KMS-11 (cell line): ENCODE measurements around the gene PLAC9.

ENCODE experiments used
- H2AFZ ChIP-seq: fragments of 200-600 bp; sonication (generic); 2 replicates; pipeline ENCODE4 v1.6.1; 2016; ENCODE audit warnings: antibody characterized with exemption, mixed run types, low read depth
- H3K27ac ChIP-seq: fragments of 200-600 bp; sonication (generic); 2 replicates; pipeline ENCODE4 v1.6.1; 2016; ENCODE audit warnings: mild to moderate bottlenecking, mixed run types
- H3K27me3 ChIP-seq: fragments of 200-600 bp; sonication (generic); 2 replicates; pipeline ENCODE4 v1.6.1; 2017; ENCODE audit warnings: mild to moderate bottlenecking, low read depth, mixed run types, moderate library complexity; ENCODE audit not compliant: insufficient read depth
- H3K36me3 ChIP-seq: fragments of 200-600 bp; sonication (generic); 2 replicates; pipeline ENCODE4 v1.6.1; 2017; ENCODE audit warnings: mild to moderate bottlenecking, mixed run types; ENCODE audit not compliant: insufficient read depth
- H3K4me1 ChIP-seq: fragments of 200-600 bp; sonication (generic); 2 replicates; pipeline ENCODE4 v1.6.1; 2016; ENCODE audit warnings: mild to moderate bottlenecking, low read depth, mixed run types; ENCODE audit not compliant: poor library complexity, severe bottlenecking
- H3K4me2 ChIP-seq: fragments of 200-600 bp; sonication (generic); 2 replicates; pipeline ENCODE4 v1.7.0; 2016; ENCODE audit warnings: mild to moderate bottlenecking, mixed run types
- H3K4me3 ChIP-seq: fragments of 200-600 bp; sonication (generic); IDR thresholded peaks from 2 replicates; pipeline ENCODE4 v1.6.1; 2017; ENCODE audit warnings: low read depth, low read length, mixed read lengths; ENCODE audit not compliant: insufficient read depth
- H3K79me2 ChIP-seq: fragments of 200-600 bp; sonication (generic); 2 replicates; pipeline ENCODE4 v1.6.1; 2016; ENCODE audit warnings: low read depth, mixed run types; ENCODE audit not compliant: insufficient read depth
- H3K9ac ChIP-seq: fragments of 200-600 bp; sonication (generic); 2 replicates; pipeline ENCODE4 v1.6.1; 2016; ENCODE audit warnings: mild to moderate bottlenecking, mixed run types
- H4K20me1 ChIP-seq: fragments of 200-600 bp; sonication (generic); 2 replicates; pipeline ENCODE4 v1.6.1; 2016; ENCODE audit warnings: mild to moderate bottlenecking, mixed run types; ENCODE audit not compliant: insufficient read depth
- CTCF ChIP-seq: fragments of 200-600 bp; sonication (generic); conservative IDR thresholded peaks from 2 replicates; pipeline ENCODE4 v1.6.1; 2017; ENCODE audit warnings: low read depth, mild to moderate bottlenecking, antibody characterized with exemption, low read length, moderate library complexity, mixed read lengths

The PLAC9 gene

GRCh38 chr10:80192553-80192952 is 60.0 kb downstream of the PLAC9 start:
- Histone ChIP-seq H3K9ac (no peak overlapping the region), H2AFZ (no peak overlapping the region), H3K4me3 (no peak overlapping the region), H4K20me1 (no peaks in the 10 kb centered on the region), H3K27me3 (no peaks in the 10 kb centered on the region), H3K4me2 (no peak overlapping the region), H3K36me3 (no peaks in the 10 kb centered on the region), H3K79me2 (peaks cover 45% of the 10 kb centered on the region; the same call in 1 of the 2 replicates), H3K27ac (no peak overlapping the region), H3K4me1 (peaks cover 37% of the 10 kb centered on the region)
- no peak for TF ChIP-seq CTCF

- Histone ChIP-seq H4K20me1 (no peaks in the 10 kb centered on the region), H3K9ac (no peak overlapping the region), H3K4me3 (no peak overlapping the region), H3K79me2 (peaks cover 60% of the 10 kb centered on the region; the same call in 1 of the 2 replicates), H3K36me3 (no peaks in the 10 kb centered on the region), H3K4me2 (no peak overlapping the region), H3K4me1 (peaks cover 43% of the 10 kb centered on the region), H3K27ac (no peak overlapping the region; the same call in 1 of the 2 replicates), H2AFZ (no peak overlapping the region), H3K27me3 (no peaks in the 10 kb centered on the region)
- no peak for TF ChIP-seq CTCF
Observed at GRCh38 chr10:80194373-80195045, 62.0 kb downstream of the PLAC9 start.
